Trophoblast cell (in vitro differentiated cells and primary cell): Measurements from ENCODE around the gene EP400.

Experiments
- DNase-seq, 2 donors: peaks; one replicate each; pipeline ENCODE4 v3.0.0-alpha.2; 2016
- H2AFZ ChIP-seq: 2 replicates; pipeline ENCODE4 v1.6.1; 2013; ENCODE audit warnings: low read length, moderate library complexity, mild to moderate bottlenecking; ENCODE audit not compliant: insufficient read depth, poor library complexity
- H2AK5ac ChIP-seq: 2 replicates; pipeline ENCODE4 v1.6.1; 2013; ENCODE audit warnings: mild to moderate bottlenecking, low read length
- H2BK120ac ChIP-seq: 2 replicates; pipeline ENCODE4 v1.6.1; 2013; ENCODE audit warnings: low read length, mild to moderate bottlenecking, moderate library complexity; ENCODE audit not compliant: insufficient read depth, poor library complexity
- H2BK12ac ChIP-seq: 2 replicates; pipeline ENCODE4 v1.6.1; 2013; ENCODE audit warnings: mild to moderate bottlenecking, low read length, moderate library complexity
- H2BK5ac ChIP-seq: 2 replicates; pipeline ENCODE4 v1.6.1; 2013; ENCODE audit warnings: low read length, low read depth, moderate library complexity, mild to moderate bottlenecking; ENCODE audit not compliant: poor library complexity
- H3K14ac ChIP-seq: 2 replicates; pipeline ENCODE4 v1.6.1; 2013; ENCODE audit warnings: mild to moderate bottlenecking, low read length
- H3K18ac ChIP-seq: 2 replicates; pipeline ENCODE4 v1.6.1; 2013; ENCODE audit warnings: mild to moderate bottlenecking, low read length
- H3K23ac ChIP-seq: 2 replicates; pipeline ENCODE4 v1.6.1; 2013; ENCODE audit warnings: low read length
- H3K27ac ChIP-seq: 2 replicates; pipeline ENCODE4 v1.5.1; 2013; ENCODE audit warnings: low read depth, mild to moderate bottlenecking, inconsistent platforms, low read length, moderate library complexity
- H3K27me3 ChIP-seq: 2 replicates; pipeline ENCODE4 v1.6.1; 2013; ENCODE audit warnings: inconsistent platforms, mild to moderate bottlenecking, low read length, moderate library complexity; ENCODE audit not compliant: insufficient read depth
- H3K36me3 ChIP-seq, 2 experiments: 1 replicate in 1 of 2; 2 replicates in 1 of 2; pipeline ENCODE4 v1.6.1; 2013; ENCODE audit warnings: low read length in 2 of 2, mild to moderate bottlenecking in 2 of 2, moderate library complexity in 1 of 2; ENCODE audit not compliant: insufficient read depth in 2 of 2, control insufficient read depth in 1 of 2
- H3K4ac ChIP-seq: 2 replicates; pipeline ENCODE4 v1.6.1; 2013; ENCODE audit warnings: low read depth, mild to moderate bottlenecking, low read length, moderate library complexity
- H3K4me1 ChIP-seq, 2 experiments: 1 replicate in 1 of 2; 2 replicates in 1 of 2; pipeline ENCODE4 v1.6.1; 2013; ENCODE audit warnings: low read length in 2 of 2, mild to moderate bottlenecking in 2 of 2, moderate library complexity in 1 of 2; ENCODE audit not compliant: insufficient read depth in 2 of 2, control insufficient read depth in 1 of 2
- H3K4me2 ChIP-seq: 2 replicates; pipeline ENCODE4 v1.6.1; 2013; ENCODE audit warnings: inconsistent platforms, mild to moderate bottlenecking, low read length, moderate library complexity
- H3K4me3 ChIP-seq: 2 replicates; pipeline ENCODE4 v1.5.1; 2013; ENCODE audit warnings: mild to moderate bottlenecking, low read depth, low read length, inconsistent platforms
- H3K79me1 ChIP-seq: one replicate; pipeline ENCODE4 v1.6.1; 2013; ENCODE audit warnings: low read length
- H3K79me2 ChIP-seq: 2 replicates; pipeline ENCODE4 v1.6.1; 2013; ENCODE audit warnings: low read length, mild to moderate bottlenecking; ENCODE audit not compliant: control insufficient read depth, insufficient read depth, poor library complexity
- H3K9ac ChIP-seq: 2 replicates; pipeline ENCODE4 v1.6.1; 2013; ENCODE audit warnings: mild to moderate bottlenecking, low read length
- H3K9me3 ChIP-seq: 2 replicates; pipeline ENCODE4 v1.6.1; 2013; ENCODE audit warnings: low read depth, mild to moderate bottlenecking, control low read depth, inconsistent platforms, low read length; ENCODE audit not compliant: insufficient read depth
- H4K12ac ChIP-seq: 2 replicates; pipeline ENCODE4 v1.6.1; 2013; ENCODE audit warnings: low read depth, mild to moderate bottlenecking, low read length, moderate library complexity
- H4K8ac ChIP-seq: 2 replicates; pipeline ENCODE4 v1.6.1; 2013; ENCODE audit warnings: low read depth, mild to moderate bottlenecking, low read length, moderate library complexity
- H4K91ac ChIP-seq: one replicate; pipeline ENCODE4 v1.6.1; 2013; ENCODE audit warnings: low read depth, mild to moderate bottlenecking, low read length, moderate library complexity
- WGBS: extraction: QIAGEN DNeasy Blood & Tissue Kit; methylation state at CpG from one replicate; pipeline ENCODE4 v1.1.7; 2013; ENCODE audit warnings: missing lambda C conversion rate; ENCODE audit not compliant: insufficient read length, insufficient coverage; ENCODE audit errors: extremely low coverage; 5-methylcytosine and 5-hydroxymethylcytosine counted together

EP400 gene

GRCh38 chr12:132066345-132066685 lies 116.6 kb downstream of the EP400 start:
- Histone ChIP-seq H3K14ac (no peak overlapping the region), H3K4me1 (peaks cover 3 to 5% of the 10 kb centered on the region in 2 experiments), H2AK5ac (no peak overlapping the region), H3K4me3 (no peak overlapping the region), H3K18ac (no peak overlapping the region), H2BK5ac (no peak overlapping the region), H2BK12ac (no peak overlapping the region), H3K4ac (no peak overlapping the region), H3K27ac (no peak overlapping the region), H3K9ac (no peak overlapping the region), H3K9me3 (peaks cover 4% of the 10 kb centered on the region), H2BK120ac (no peak overlapping the region), H3K79me1 (no peaks in the 10 kb centered on the region), H3K36me3 (peaks cover 72 to 74% of the 10 kb centered on the region in 2 experiments), H3K23ac (no peak overlapping the region), H4K8ac (no peak overlapping the region), H4K91ac (no peak overlapping the region), H3K79me2 (no peaks in the 10 kb centered on the region), H2AFZ (no peak overlapping the region), H4K12ac (no peak overlapping the region), H3K27me3 (no peaks in the 10 kb centered on the region), H3K4me2 (no peak overlapping the region)
- DNase-seq = no peak
- no CpG with 5 or more reads among the region's 13 CpGs for WGBS

GRCh38 chr12:132066749-132067148 lies 117.0 kb downstream of the EP400 start:
- Histone ChIP-seq H4K8ac (no peak overlapping the region), H2AK5ac (no peak overlapping the region), H3K4ac (no peak overlapping the region), H3K4me3 (no peak overlapping the region), H3K9me3 (peaks cover 4% of the 10 kb centered on the region), H2BK5ac (no peak overlapping the region), H3K79me2 (no peaks in the 10 kb centered on the region), H3K27me3 (no peaks in the 10 kb centered on the region), H2BK12ac (no peak overlapping the region), H3K4me2 (no peak overlapping the region), H3K4me1 (peaks cover 5% of the 10 kb centered on the region in 2 experiments), H4K12ac (no peak overlapping the region), H3K9ac (no peak overlapping the region), H3K14ac (no peak overlapping the region), H3K23ac (no peak overlapping the region), H3K79me1 (no peaks in the 10 kb centered on the region), H2AFZ (no peak overlapping the region), H3K27ac (no peak overlapping the region), H2BK120ac (no peak overlapping the region), H3K36me3 (peaks cover 71 to 73% of the 10 kb centered on the region in 2 experiments), H4K91ac (no peak overlapping the region), H3K18ac (no peak overlapping the region)
- no CpG with 5 or more reads among the region's 23 CpGs for WGBS
- no peak for DNase-seq

DNA sequence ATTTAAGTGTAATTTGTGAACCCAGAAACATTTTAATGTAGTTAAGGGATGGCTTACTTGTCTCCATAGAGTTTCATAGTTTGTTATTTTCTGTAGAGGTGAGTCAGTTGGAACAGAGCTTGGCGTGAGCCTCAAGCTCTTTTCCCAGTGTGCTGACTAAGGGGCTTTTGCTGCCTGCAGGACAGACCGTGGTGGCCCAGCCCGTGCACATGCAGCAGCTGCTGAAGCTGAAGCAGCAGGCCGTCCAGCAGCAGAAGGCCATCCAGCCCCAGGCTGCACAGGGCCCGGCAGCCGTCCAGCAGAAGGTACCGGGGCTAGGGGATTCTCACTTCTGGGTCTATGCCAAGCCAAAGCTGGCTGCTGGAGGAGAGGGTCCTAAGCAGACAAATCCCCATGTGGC lies 117.4 kb downstream of the EP400 start:
- DNase-seq = no peak
- H3K27ac ChIP-seq = no peak overlapping the region
- H4K12ac ChIP-seq = no peak overlapping the region
- H4K91ac ChIP-seq = no peak overlapping the region
- no peak overlapping the region for H3K23ac ChIP-seq
- H4K8ac ChIP-seq = no peak overlapping the region
- H2BK120ac ChIP-seq = no peak overlapping the region
- no peaks in the 10 kb centered on the region for H3K79me2 ChIP-seq
- H2BK5ac ChIP-seq = no peak overlapping the region
- H2AFZ ChIP-seq = no peak overlapping the region
- H3K9ac ChIP-seq = no peak overlapping the region
- no peak overlapping the region for H3K4ac ChIP-seq
- WGBS = no CpG with 5 or more reads among the region's 7 CpGs
- H3K9me3 ChIP-seq = peaks cover 6% of the 10 kb centered on the region
- H3K4me1 ChIP-seq = peaks cover 5% of the 10 kb centered on the region in 2 experiments
- no peaks in the 10 kb centered on the region for H3K27me3 ChIP-seq
- H2BK12ac ChIP-seq = no peak overlapping the region
- H3K79me1 ChIP-seq = no peaks in the 10 kb centered on the region
- H3K18ac ChIP-seq = no peak overlapping the region
- no peak overlapping the region for H2AK5ac ChIP-seq
- no peak overlapping the region for H3K4me3 ChIP-seq
- peaks cover 69 to 73% of the 10 kb centered on the region in 2 experiments for H3K36me3 ChIP-seq
- no peak overlapping the region for H3K14ac ChIP-seq
- H3K4me2 ChIP-seq = no peak overlapping the region

DNA sequence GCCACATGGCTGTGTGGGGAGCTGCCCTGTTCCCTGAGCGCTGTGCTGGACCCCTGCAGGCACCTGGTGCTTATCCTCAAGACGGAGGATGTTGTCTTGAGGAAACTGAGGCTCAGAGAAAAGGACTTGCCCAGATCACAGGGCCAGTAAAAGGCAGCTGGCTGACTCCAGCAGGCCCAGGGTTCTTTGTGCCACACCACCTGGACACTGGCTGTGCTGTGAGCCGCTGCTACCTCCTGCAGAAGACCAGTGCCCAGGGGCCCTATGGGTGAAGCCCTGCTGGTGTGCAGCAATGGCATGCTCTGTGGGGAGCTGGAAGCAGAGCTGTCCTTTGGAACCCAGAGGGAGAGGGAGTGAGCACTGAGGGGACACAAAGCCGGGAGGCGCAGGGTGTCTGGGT lies 118.5 kb downstream of the EP400 start:
- Histone ChIP-seq H3K14ac (no peak overlapping the region), H3K4me2 (no peak overlapping the region), H3K27me3 (no peaks in the 10 kb centered on the region), H2BK12ac (no peak overlapping the region), H3K79me1 (no peaks in the 10 kb centered on the region), H3K9me3 (peaks cover 6% of the 10 kb centered on the region), H3K36me3 (peaks cover 61 to 66% of the 10 kb centered on the region in 2 experiments), H2AFZ (no peak overlapping the region), H2AK5ac (no peak overlapping the region), H4K8ac (no peak overlapping the region), H2BK5ac (no peak overlapping the region), H3K4me1 (peaks cover 5% of the 10 kb centered on the region in 2 experiments), H3K79me2 (no peaks in the 10 kb centered on the region), H2BK120ac (no peak overlapping the region), H4K12ac (no peak overlapping the region), H3K18ac (no peak overlapping the region), H3K9ac (no peak overlapping the region), H3K4me3 (no peak overlapping the region), H3K4ac (no peak overlapping the region), H4K91ac (no peak overlapping the region), H3K23ac (no peak overlapping the region), H3K27ac (no peak overlapping the region)
- no peak for DNase-seq
- no CpG with 5 or more reads among the region's 5 CpGs for WGBS
